ENCODE measurements around the gene ORC3. TPM values are rescaled to one million over a fixed set of nuclear protein-coding genes. Genes with fewer than 3 reads are reported as not detected.

ORC3 gene
- 32.9 and 35.1 TPM in 2 replicates for total RNA-seq

GRCh38 chr6:87589693-87590416 is at the start of gene ORC3, which contains the start of gene RARS2:
Gene ORC3, plus strand, starts transcription at chr6:87590135. Its CDS starts 34 bp downstream, at chr6:87590169.
Gene RARS2, minus strand, starts transcription at chr6:87589987. Its CDS starts 30 bp downstream, at chr6:87589957.
- intact Hi-C loops (cut with micrococcal nuclease), result loop anchor here (1.0 to 10.0 kb wide), 15 partner anchors 15 to 1765 kb away; partner anchors contain the start of genes AKIRIN2, PNRC1, RNGTT and SLC35A1

DNA sequence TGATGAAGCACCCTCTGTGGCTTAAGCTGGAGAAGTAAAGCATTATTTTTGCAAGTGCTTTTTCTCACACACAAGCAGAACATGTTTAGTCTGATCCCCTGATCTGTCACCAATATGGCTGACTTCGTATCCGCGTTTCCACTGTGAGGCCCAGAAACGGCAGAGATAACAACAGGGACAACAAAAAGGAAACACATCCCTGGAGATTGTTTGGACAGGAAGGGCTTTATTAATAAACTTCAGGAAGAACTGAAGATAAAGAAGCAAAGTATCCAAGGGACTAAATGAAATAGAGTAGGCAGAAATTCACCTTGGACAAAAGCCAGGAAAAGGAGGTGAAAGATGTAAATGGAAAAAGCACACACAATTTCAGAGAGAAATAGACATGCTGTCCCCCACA is 49.4 kb upstream of the ORC3 start:
- intact Hi-C loops (cut with micrococcal nuclease), result no loop called here

GRCh38 chr6:87541041-87541440 is 48.9 kb upstream of the ORC3 start:
- intact Hi-C loops (cut with micrococcal nuclease), result no loop called here

DNA sequence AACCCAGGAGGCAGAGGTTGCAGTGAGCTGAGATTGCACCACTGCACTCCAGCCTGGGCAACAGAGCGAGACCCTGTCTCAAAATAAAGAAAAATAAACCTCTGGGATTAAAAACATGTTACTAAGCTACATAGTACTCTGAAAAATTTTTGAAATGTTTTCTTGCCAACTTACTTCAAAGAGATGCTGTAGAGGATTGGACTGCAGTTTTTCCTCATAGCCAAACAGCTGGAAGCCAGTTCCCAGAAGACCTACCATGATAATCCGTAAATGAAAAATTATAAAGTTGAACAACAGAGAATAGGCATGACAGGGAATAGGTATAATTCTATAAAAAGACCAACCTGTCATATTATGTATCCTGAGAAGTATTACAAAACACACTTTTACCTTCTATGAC is 48.2 kb upstream of the ORC3 start:
- intact Hi-C loops (cut with micrococcal nuclease), result no loop called here

DNA sequence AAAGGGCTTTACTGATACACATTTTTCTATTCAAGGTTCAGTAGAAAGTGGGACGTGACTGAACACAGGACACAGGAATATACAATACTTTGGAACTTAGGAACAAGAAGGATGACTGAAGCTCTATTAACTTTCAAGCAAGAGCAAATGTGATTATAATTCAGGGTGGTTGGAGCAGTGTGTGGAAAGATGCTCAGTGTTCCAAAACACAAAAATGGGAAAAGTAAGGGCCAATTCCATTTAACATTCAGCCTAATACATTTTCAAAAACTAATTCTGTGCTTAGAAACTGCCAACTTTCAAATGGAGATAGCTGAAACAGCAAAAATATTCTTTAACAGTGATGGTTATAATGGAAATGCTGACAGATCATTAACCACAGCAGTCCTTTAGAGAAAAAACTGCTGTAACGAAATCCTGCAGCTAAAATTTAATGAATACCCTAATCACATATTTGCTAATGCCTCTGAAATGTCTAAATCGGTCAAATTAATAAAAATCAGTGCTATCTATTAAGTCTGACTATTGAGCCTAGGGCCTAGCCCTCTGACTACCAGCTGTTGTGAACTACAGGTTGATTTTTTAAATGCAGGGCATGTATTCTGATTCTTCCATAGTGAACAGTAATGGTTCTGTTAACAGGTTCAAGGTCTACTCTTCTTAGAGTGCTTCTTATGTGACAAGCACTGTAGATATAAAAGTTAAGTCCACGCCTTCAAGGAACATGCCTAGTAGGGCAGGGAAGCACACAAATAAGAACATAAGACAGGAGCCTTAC is 46.0 kb upstream of the ORC3 start:
- intact Hi-C loops (cut with micrococcal nuclease), result no loop called here

- intact Hi-C loops (cut with micrococcal nuclease), result no loop called here
Observed at GRCh38 chr6:87544474-87544735, 45.5 kb upstream of the ORC3 start.

- intact Hi-C loops (cut with micrococcal nuclease), result no loop called here
Observed at GRCh38 chr6:87551799-87552198, 38.1 kb upstream of the ORC3 start.

DNA sequence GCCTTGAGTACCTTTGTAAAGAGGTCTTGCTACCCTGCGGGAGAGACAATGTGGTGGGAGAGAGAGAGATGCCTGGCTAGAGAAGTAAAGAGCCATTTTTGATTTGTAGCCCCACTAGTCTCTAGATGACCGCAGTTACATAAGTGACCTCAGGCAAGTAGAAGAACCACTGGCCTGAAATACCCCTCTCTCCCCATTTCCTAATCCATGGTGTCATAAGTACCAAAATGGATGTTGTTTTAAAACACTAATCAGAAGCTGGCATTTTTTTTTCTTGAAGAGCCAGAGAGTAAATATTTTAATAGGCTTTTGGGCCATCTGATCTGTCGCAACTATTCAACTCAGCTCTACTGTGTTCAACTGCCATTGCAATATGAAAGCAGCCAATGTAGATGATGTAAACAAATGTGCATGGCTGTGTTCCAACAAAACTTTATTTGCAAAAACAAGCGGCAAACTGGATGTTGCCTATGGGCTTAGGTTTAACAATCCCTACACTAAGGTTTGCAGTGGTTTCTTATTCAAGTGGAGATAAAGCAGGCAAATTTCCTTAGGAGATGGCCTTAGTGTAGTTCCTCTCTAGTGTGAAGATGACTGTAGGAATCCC is 36.7 kb upstream of the ORC3 start:
- intact Hi-C loops (cut with micrococcal nuclease), result no loop called here

DNA sequence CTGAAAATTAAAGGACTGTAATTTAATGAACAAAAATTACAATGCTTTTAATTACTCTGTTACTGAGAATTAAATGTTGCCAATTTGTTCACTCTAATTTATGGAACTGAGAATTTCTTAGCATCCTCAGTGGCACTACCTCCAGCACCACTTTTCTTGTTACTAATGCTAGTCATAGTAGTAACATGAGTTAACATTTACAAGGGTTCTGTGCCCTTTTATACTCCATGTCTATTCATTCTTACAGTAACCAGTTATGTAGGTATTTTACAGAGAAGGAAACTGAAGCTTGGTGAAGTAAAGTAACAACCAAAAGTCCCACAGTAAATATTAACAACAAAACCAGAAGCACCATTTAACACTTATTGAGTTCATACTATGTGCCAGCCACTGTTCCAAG is 34.4 kb upstream of the ORC3 start:
- intact Hi-C loops (cut with micrococcal nuclease), result no loop called here

- intact Hi-C loops (cut with micrococcal nuclease), result no loop called here
Observed at GRCh38 chr6:87558446-87558845, 31.5 kb upstream of the ORC3 start.

DNA sequence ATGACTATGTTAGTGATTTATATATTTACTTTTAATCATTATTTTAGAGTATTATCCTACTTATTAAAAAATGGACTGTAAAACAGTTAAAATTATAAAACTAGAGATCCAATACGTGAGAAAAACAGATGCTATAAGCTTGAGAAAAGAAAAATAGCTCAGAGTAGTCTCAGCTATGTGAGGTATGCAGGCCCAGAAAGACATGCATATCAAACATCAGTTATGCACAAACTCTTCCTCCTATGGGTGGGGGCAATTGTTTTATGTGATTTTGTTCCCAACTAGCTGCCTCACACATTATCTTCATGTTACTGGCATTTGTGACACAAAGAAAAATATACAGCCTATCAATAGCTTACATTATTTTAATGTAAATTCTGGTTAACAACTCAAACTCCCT is 28.9 kb upstream of the ORC3 start:
- intact Hi-C loops (cut with micrococcal nuclease), result no loop called here

DNA sequence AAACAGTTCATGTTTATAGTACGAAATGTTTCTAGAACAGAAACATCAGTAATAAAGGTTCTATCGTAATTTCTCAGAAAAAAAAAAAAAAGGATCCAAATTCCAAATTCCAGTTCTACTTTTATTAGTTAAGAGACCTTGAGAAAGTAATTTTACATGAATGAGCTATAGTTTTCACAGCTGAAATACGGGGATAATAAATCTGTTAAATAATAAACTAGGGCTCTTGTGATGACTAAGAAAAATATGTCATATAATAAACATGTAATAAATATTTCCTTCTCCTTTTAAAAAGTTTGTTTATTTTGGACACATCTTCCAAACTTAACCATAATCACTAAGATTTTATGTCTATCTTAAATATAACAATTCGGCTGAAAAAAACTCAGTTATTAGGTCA is 17.9 kb upstream of the ORC3 start:
- intact Hi-C loops (cut with micrococcal nuclease), result no loop called here

DNA sequence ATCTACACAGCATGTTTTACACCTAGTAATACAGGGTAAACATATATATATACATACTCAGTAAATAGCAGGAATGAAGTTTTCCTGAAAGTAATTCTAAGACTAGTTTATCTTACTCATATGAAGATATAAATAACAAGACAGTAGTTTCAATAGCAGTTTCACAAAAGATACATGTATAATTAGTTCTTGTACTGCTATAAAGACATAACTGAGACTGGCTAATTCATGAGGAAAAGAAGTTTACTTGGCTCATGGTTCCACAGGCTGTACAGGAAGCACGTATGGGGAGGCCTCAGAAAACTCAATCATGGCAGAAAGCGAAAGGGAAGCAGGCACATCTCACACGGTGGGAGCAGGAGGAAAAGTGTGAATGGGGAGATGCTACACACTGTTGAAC is 17.1 kb upstream of the ORC3 start:
- intact Hi-C loops (cut with micrococcal nuclease), result no loop called here

DNA sequence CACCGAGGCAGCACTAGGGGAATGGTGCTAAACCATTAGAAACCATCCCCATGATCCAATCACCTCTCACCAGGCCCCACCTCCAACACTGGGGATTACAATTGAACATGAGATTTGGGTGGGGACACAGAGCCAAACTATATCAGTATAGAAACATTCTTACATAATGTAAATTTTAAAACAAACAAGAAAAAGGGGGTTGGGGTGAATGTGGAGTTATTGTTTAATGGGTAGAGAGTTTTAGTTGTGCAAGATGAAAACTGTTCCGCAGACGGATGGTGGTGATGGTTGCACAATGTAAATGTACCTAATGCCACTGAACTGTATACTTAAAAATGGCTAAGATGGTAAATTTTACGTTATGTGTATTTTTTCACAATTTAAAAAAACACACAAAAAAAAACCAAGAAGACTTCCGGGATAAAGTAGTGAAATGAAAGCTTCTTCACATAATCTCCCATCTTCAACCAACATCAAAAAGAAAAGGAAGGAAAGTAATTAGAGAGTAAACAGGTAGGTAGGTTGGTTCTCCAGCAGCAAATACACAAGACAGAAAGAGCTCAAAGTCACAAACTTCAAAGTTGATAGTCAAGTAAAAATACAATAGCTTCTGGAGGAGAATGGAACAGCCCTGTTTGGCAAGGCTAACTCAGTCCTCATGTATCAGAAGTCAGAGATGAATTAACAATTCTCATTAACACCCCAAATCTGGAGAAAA is 16.5 kb upstream of the ORC3 start:
- intact Hi-C loops (cut with micrococcal nuclease), result no loop called here

GRCh38 chr6:87574237-87574804 is 15.6 kb upstream of the ORC3 start:
- intact Hi-C loops (cut with micrococcal nuclease), result no loop called here

DNA sequence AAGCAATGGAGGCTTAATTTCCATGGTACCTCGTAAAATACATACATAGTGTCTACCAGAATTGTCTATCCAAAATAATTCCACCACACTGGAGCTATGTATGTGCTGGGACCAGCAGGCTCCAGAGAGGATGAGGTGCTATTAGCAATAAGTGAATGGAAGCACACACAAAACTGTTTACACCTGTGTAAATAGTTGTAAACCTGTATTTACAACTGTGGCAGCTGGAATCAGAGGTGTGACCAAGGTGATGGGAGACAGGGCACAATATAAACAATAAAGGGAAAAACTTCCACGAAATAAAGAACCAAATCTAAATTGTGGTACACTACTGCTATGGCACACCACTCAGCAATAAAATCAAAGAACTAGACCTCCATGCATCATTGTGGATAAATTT is 14.5 kb upstream of the ORC3 start:
- intact Hi-C loops (cut with micrococcal nuclease), result loop anchor here (1.0 kb wide), 1 partner anchor 15 kb away; the partner anchor contains the start of gene ORC3

DNA sequence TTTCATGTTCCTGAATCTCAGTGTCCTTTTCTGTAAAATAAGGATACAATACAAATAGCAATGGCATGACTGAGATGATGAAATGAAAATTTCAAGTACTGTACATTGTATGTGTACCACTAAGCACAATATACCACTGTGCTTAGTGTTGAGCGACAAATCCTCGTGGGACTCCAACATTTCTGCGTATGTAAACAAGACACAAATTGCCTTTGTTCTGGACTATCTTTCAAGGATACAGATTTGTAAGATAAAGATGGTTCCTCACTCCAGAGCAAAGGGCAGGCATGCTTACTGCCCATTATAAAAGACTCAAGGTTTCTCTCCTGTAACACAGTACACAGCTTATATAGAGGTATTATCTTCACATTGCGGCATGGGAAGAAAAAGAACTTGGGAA is 6.1 kb upstream of the ORC3 start:
- intact Hi-C loops (cut with micrococcal nuclease), result no loop called here

GRCh38 chr6:87586371-87587077 is 3.4 kb upstream of the ORC3 start:
- intact Hi-C loops (cut with micrococcal nuclease), result no loop called here

DNA sequence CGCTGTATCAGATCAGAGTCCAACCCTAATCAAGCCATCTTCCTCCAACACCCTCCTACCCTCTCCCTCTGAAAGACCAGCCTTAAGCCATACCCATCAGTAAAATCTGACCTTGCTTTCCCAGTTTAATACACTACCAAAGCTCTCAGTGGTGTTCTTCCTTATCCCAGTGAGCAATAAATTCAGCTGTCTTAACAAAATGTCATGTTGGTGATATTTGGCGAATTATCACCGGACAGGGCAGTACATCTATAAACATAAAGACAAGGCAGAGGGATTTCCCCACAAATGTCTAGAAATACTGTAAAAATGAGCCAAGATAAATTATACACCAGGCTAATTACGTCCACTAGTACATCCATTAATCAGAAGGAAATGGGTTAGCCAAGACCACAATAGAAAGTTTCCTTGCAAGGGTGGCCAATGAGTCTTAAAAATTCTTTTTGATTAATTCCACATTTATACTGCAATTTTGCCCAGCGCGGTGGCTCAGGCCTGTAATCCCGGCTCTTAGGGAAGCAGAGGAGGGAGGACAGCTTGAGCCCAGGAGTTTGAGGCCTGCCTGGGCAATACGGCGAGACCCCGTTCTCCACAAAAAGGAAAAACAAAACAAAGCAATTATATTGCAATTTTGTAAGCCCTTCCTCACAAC is 1.1 kb upstream of the ORC3 start:
- intact Hi-C loops (cut with micrococcal nuclease), result loop anchor here (1.0 kb wide), 1 partner anchor 1491 kb away; the partner anchor contains the start of gene PNRC1

GRCh38 chr6:87590417-87590880 is 514 bp downstream of the ORC3 start:
- intact Hi-C loops (cut with micrococcal nuclease), result loop anchor here (1.0 to 10.0 kb wide), 14 partner anchors 15 to 1764 kb away; partner anchors contain the start of genes AKIRIN2, RNGTT, SLC35A1 and SMIM8

All from T-helper 1 cell treated with Interleukin-12 subunit alpha and Interleukin-12 subunit beta and Interleukin-4 antibody, amounts not matched to agents 30 ng/mL and 1 ng/mL, for 36 hours (primary cell).